Caki2 (cell line): Measurements from ENCODE around the gene MGAT3. TPM values are rescaled to one million over a fixed set of nuclear protein-coding genes. Genes with fewer than 3 reads are reported as not detected.
"Not testable (repeated sequence)": the region's sequence is repeated elsewhere in the genome, so short reads cannot be mapped to it uniquely, and the experiment has no call there.

Experiments
- DNase-seq: peaks from one replicate; pipeline ENCODE4 v3.0.0-alpha.2; 2015; ENCODE audit warnings: low read depth
- in situ Hi-C: cut with HindIII; loops from 2 replicates; pipeline ENCODE4 v1.10.0; 2016; ENCODE audit warnings: low sequenced_read_pairs, low pct_unique_long_range_greater_than_20kb, mixed read lengths
- total RNA-seq: library from RNA; depleted of rRNA; stranded (reverse); fragments of >200 nt; shearing (Covaris generic); gene quantifications from 2 replicates; pipeline ENCODE4 v1.2.3, GENCODE V29; 2014; ENCODE audit warnings: low replicate concordance

The MGAT3 gene
- total RNA-seq, 1 experiment from 2014 or later, result not detected

DNA sequence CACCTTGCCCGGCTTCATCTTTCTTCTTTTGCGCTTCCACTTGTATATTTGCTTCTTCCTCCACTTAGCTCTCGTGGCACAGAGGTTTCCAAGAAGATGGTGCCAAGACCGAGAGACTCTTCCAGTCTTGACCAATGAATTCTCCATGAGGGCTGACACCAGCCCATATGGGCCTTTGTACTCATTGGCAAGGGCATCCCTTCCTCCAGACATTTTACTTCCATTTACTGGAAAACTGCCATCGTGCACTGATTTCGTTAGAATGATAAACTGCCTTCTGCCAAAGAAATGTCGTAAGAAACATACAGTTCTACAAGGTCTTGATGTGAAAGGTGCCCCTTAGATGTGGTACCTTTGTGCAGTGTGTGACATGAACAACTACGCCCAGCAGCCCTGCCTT lies 40.6 kb downstream of the MGAT3 start:
- in situ Hi-C loops, result no loop called here
- no peak for DNase-seq

DNA sequence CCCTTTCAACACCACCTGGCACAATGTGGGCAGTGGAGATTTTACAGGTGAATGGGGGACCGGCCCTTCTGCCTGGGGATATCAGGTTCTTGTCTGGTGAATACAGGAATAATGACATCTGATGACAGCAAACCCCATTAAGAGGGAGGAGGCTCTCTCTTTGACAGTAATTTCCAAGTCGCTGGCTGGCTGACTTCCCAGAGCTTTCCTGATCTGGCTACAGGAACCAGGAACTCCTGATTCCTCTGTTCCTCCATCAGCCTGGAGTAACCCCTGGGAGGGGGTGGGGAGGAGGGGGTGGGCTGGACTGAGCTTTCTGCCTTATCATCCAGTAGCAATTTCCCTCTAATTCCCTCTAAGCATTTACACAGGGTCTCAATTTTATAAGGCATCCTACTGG lies 41.6 kb downstream of the MGAT3 start:
- no peak for DNase-seq
- in situ Hi-C loops, result no loop called here

GRCh38 chr22:39498802-39499201 lies 42.0 kb downstream of the MGAT3 start:
- in situ Hi-C loops, result no loop called here
- no peak for DNase-seq

DNA sequence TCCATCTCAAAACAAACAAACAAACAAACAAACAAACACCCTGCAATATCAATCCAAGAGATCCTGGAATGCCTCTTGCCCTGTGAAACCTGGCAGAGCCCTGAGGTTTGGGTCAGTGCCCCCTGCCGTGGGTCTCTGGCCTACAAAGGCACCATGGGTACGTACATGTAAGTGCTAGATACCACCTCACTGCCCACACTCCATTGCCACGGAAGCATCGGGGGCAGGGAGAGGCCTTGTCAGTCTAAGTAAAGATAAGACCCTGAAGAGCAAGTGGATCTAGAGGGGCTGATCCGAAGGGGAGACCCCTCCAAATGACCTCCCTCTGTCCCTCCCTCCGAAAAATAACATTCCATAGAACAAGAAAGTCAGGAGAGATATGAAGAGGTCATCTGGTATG lies 43.3 kb downstream of the MGAT3 start:
- DNase-seq, result no peak
- in situ Hi-C loops, result no loop called here

GRCh38 chr22:39501644-39502108 lies 44.9 kb downstream of the MGAT3 start:
- no peak for DNase-seq
- in situ Hi-C loops, result no loop called here

DNA sequence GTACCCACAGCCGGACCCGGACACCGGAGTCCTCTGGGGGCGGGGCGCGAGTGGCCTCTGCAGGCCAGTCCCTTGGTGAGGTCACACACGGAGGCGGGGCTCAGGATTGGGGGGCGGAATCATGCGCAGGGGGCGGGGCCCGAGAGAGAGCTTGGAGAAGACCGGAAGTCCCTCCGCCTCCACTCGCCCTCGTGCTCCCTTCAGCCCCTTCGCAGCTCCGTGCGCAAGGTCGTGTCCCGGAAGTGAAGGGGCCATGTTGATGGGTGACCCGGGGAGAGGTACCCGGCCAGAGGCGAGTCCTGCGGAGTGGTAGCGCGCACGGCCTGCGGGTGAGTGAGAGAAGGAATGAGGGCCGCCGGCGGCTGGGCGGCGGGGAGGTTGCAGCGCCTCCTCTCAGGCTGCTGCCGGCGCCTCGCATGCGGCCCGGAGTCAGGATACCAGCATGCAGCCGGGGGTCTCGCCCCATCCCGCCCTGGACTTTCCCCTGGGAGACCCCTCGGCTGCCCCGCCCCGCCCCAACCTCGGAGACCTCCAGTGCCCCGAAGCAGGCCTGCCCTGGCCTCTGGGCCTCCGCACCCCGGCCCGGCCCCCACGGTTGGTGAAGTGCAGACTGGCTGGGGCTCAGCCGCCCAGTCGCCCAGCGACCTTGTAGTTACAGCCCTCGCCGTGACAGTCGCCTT lies 45.4 kb downstream of the MGAT3 start, which contains the start of gene MIEF1:
Gene MIEF1 (plus strand): TSS at position 182 of the 680 bp plus-strand sequence. CDS start 9,005 bp downstream, outside the sequence.
- in situ Hi-C loops, result no loop called here
- peak; percentile 91 for DNase-seq

DNA sequence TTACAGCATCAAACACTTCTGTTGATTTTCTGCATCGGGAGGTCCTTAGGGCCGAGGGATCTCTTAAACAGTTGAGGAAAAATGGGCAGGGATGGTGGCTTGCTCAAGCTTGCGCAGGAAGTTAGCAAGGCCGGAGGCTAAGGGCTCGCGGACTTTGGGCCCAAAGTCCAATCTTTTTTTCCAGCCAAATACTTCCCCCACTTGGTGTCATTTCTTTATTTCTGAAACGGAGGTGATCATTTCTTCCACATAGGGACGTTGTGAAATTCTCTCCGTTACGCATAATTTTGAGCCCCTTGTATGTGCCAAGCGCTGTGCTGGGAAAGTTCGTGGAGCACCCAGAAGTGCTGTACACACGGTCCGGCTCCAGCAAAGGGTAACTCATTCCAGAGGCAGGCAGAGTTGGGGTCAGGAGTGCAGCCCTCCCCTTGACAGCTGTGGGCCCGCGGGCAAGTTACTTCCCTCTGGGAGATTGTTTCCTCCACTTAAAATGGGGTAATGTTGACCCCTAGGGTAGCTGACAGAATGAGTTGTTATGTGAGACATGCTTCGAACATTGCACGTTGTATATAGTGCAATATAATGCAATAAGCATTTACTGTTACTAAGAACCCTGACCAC lies 46.1 kb downstream of the MGAT3 start:
- in situ Hi-C loops, result no loop called here
- no peak for DNase-seq

DNA sequence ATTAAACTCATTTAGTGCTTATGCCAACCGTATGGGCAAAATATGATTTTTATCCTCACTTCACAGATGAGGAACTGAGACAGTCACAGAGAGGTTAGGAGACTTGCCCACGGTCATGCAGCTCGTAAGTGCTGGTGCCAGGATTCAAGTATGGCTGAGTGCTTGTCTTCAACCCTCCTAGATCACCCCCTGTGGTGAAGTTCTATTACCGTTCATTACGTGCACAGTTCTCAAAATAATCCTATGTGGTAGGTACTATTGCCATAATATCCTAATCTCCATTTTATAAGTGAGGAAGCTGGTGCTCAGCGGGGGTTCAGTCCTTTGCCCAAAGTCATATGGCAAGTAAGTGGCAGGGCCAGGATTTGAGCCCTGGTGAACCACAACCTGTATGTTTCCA lies 46.8 kb downstream of the MGAT3 start:
- in situ Hi-C loops, result no loop called here
- no peak for DNase-seq

DNA sequence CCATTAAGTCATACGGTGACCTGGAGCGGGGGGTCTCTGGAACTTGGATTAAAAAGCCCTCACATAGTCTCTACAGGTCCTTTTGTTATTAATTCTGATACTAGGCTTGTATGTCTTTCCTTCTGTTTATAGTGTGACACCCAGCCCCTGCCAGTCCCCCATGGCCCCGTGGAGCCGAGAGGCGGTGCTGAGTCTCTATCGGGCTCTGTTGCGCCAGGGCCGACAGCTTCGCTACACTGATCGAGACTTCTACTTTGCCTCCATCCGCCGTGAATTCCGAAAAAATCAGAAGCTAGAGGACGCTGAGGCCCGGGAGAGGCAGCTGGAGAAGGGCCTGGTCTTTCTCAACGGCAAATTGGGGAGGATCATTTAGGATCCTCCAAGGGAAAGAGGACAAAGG lies 47.3 kb downstream of the MGAT3 start:
- no peak for DNase-seq
- in situ Hi-C loops, result no loop called here

- in situ Hi-C loops, DNase-seq: not testable (repeated sequence)
Observed at GRCh38 chr22:39507021-39507420, 50.2 kb downstream of the MGAT3 start.

GRCh38 chr22:39508393-39508792 lies 51.6 kb downstream of the MGAT3 start:
- in situ Hi-C loops, result no loop called here
- DNase-seq, result no peak

- in situ Hi-C loops, result no loop called here
Observed at GRCh38 chr22:39510529-39511149, 53.8 kb downstream of the MGAT3 start.

DNA sequence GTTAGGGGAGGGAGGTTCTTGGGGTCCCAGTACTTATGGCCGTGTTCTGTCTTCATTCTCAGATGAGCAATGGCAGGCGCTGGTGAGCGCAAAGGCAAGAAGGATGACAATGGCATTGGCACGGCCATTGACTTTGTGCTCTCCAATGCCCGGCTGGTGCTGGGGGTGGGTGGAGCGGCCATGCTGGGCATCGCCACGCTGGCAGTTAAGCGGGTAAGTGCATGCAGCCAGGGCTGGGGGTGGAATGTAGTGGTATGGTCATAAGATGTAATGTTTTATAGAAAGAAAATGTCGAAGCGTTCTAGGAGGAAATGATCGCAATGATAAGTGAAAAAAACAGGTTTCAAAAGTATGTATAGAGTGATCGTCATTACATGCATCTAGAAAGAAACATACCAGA lies 54.4 kb downstream of the MGAT3 start:
- in situ Hi-C loops, result no loop called here
- no peak for DNase-seq

More at GRCh38 chr22:39510529-39511149, 53.8 kb downstream of the MGAT3 start:
- DNase-seq, result no peak

GRCh38 chr22:39512026-39512425 lies 55.2 kb downstream of the MGAT3 start:
- no peak for DNase-seq
- in situ Hi-C loops, result no loop called here

DNA sequence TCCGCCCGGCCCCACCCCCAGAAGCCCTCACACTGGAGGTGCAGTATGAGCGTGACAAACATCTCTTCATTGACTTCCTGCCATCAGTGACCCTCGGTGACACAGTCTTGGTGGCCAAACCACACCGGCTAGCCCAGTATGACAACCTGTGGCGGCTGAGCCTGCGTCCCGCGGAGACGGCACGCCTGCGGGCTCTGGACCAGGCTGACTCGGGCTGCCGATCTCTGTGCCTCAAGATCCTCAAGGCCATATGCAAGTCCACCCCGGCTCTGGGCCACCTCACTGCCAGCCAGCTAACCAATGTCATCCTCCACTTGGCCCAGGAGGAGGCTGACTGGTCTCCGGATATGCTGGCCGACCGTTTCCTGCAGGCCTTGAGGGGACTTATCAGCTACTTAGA lies 57.0 kb downstream of the MGAT3 start:
- DNase-seq, result no peak
- in situ Hi-C loops, result no loop called here

DNA sequence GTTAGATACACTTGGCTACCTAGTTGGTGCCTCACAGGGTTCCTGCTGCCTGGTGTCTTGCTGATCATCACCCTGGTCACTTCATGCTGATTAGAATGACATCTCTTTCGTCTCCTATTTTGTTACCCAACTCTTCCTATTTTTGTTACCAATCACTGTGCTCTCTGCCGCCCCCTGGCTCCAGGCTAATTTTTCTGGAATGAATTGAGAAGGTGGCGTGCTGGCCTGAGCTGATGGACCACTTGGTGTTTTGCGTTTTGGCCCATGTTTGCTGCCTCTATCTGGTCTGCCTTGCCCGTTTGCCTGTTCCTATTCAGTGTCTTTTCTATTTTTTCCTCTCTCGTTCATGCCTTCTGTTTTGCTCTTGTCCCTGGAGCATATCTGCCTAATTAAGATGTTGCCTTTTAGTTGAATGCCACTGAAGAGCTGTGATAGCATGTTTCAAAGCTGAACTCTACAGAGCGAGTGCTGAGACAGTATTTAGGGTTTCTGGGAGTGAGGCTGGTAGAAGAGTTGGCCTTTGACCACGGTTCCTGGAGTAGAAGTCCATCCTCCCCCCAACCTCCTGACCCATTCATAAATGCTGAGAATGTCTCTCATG lies 57.7 kb downstream of the MGAT3 start:
- in situ Hi-C loops, result no loop called here
- peak; percentile 42 for DNase-seq

DNA sequence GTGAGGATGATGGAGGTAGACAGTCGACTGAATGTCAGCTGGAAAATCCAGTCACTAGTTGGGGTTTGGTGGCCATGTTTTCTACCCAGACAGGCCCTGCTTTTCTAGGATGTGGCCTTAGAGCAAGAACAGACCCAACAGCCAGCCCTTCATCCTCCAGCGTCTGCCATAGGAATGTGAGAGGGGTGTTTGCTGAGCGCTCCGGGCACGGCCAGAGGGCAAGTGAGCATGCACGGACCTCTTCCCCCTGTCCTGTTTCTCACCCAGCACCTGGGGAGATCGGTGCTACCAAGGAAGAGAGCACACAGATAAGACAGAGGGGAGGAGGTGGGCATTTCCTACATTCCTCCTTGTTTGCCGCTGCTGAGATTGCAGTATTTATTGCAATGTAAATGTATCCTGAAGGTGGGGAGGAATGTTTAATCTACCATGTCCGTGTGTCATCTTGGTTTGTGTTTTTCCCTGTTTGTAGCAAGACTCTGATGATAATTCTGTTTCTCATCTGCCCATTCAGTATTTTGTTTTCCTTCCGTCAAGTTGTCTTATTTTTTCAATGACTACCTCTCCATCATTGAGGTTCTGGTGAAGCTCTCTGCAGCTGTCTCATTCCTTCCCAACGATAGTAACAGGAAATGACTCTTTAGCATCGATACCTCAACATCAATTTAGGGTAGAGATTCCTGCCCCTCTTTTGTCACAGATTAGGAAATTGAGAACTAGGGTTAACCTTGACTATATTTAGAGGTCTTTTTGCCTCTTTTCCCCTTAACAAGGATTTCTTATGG lies 58.6 kb downstream of the MGAT3 start:
- in situ Hi-C loops, result no loop called here
- no peak for DNase-seq

- in situ Hi-C loops, result no loop called here
- no peak for DNase-seq
Observed at GRCh38 chr22:39517470-39517869, 60.7 kb downstream of the MGAT3 start.
